PC-3 (cell line): ENCODE measurements around the gene NRG3.

Experiments
- CTCF ChIP-seq: fragments of 300-600 bp; sonication (generic); conservative IDR thresholded peaks from 2 replicates; pipeline ENCODE4 v1.5.1; 2017; ENCODE audit warnings: antibody characterized with exemption, low read depth, mild to moderate bottlenecking, low read length
- EZH2 ChIP-seq: fragments of 300-600 bp; sonication (generic); IDR thresholded peaks from one replicate; pipeline ENCODE4 v1.6.1; 2017; ENCODE audit warnings: antibody characterized with exemption, mild to moderate bottlenecking, low read length; ENCODE audit not compliant: unreplicated experiment
- EZH2phosphoT487 ChIP-seq: fragments of 300-600 bp; sonication (generic); IDR thresholded peaks from 2 replicates; pipeline ENCODE4 v1.6.1; 2018; ENCODE audit warnings: mild to moderate bottlenecking, antibody characterized with exemption, low read length, borderline replicate concordance

- TF ChIP-seq CTCF (no peak), EZH2 (no peak), EZH2phosphoT487 (no peak)
Observed at GRCh38 chr10:82277591-82277990, 402.6 kb downstream of the NRG3 start.
